GM12878 (cell line): Measurements from ENCODE around the gene SCUBE3. TPM values are rescaled to one million over a fixed set of nuclear protein-coding genes. Genes with fewer than 3 reads are reported as not detected.

Experiments used
- ATAC-seq: fragments of 200-7000 bp; cut with Tn5 transposase; 3 replicates; pipeline ENCODE4 v1.9.1; 2020; ENCODE audit warnings: mild to moderate bottlenecking, moderate library complexity
- BruUV-seq: library from RNA; stranded (reverse); fragments of 400-500 nt; replicated peaks from 2 replicates; lab custom pipeline; 2021; lab: Mats Ljungman, UMichigan
- CTCF ChIA-PET: fragments of 300-600 bp; sonication (Branson Sonifier 250); formaldehyde crosslinking; extraction: SDS; loops from one replicate; lab custom pipeline; 2021; ENCODE audit warnings: inconsistent platforms; lab: Yijun Ruan, JAX
- POLR2A ChIA-PET: fragments of 350-600 bp; formaldehyde crosslinking; extraction: SDS; loops from one replicate; lab custom pipeline; 2021; ENCODE audit warnings: inconsistent platforms; lab: Charles Lee
- RAD21 ChIA-PET: fragments of 300-600 bp; sonication (Branson Sonifier 250); formaldehyde crosslinking; loops from one replicate; lab custom pipeline; 2023; ENCODE audit warnings: antibody characterized with exemption; ENCODE audit not compliant: unreplicated experiment; lab: Charles Lee
- SMC1A ChIA-PET: fragments of 300-600 bp; sonication (Branson Sonifier 250); formaldehyde crosslinking; loops from one replicate; lab custom pipeline; 2023; ENCODE audit not compliant: unreplicated experiment, uncharacterized antibody; lab: Charles Lee
- DNase-seq: peaks from one replicate; pipeline ENCODE4 v3.0.0-alpha.2; 2011; ENCODE audit warnings: low read depth, low spot score
- FAIRE-seq: peaks from 3 replicates; lab custom pipeline; 2011; peaks lifted over from hg19 to GRCh38; lab: Jason Lieb, UNC
- H2AFZ ChIP-seq: 2 replicates; pipeline ENCODE4 v1.6.0; 2011; ENCODE audit warnings: low read depth, low read length, control low read depth; ENCODE audit not compliant: control insufficient read depth
- H3K27ac ChIP-seq: 2 replicates; pipeline ENCODE4 v1.5.1; 2011; ENCODE audit warnings: control low read depth; ENCODE audit not compliant: control insufficient read depth, insufficient read depth
- H3K27me3 ChIP-seq, 2 experiments: replicated peaks in 1 of 2; 2 replicates each; pipeline versions ENCODE4 v1.6.0 to v1.6.1; 2011; ENCODE audit warnings: low read length in 1 of 2; ENCODE audit not compliant: control insufficient read depth in 2 of 2, insufficient read depth in 2 of 2
- H3K36me3 ChIP-seq, 2 experiments: 2 replicates each; pipeline ENCODE4 v1.5.1; 2011; ENCODE audit warnings: low read length in 1 of 2; ENCODE audit not compliant: control insufficient read depth in 2 of 2, insufficient read depth in 2 of 2
- H3K4me1 ChIP-seq: 2 replicates; pipeline ENCODE4 v1.6.1; 2011; ENCODE audit warnings: mild to moderate bottlenecking, low read length, moderate library complexity, mixed read lengths; ENCODE audit not compliant: control insufficient read depth, insufficient read depth
- H3K4me2 ChIP-seq: 2 replicates; pipeline ENCODE4 v1.6.0; 2011; ENCODE audit warnings: control low read depth; ENCODE audit not compliant: control insufficient read depth, insufficient read depth
- H3K4me3 ChIP-seq: fragments of 200-600 bp; sonication (generic); 2 replicates; pipeline ENCODE4 v1.5.1; 2016
- H3K79me2 ChIP-seq: 2 replicates; pipeline ENCODE4 v1.6.0; 2011; ENCODE audit warnings: low read length; ENCODE audit not compliant: control insufficient read depth, insufficient read depth
- H3K9ac ChIP-seq: 2 replicates; pipeline ENCODE4 v1.8.0; 2011; ENCODE audit warnings: low read length, control low read depth, mixed read lengths; ENCODE audit not compliant: control insufficient read depth, insufficient read depth
- H3K9me3 ChIP-seq: replicated peaks from 3 replicates; pipeline ENCODE4 v1.5.1; 2011; ENCODE audit warnings: mild to moderate bottlenecking, low read length; ENCODE audit not compliant: control insufficient read depth, insufficient read depth
- H4K20me1 ChIP-seq: 2 replicates; pipeline ENCODE4 v1.6.0; 2011; ENCODE audit not compliant: control insufficient read depth, insufficient read depth
- BACH1 ChIP-seq: fragments of 450-650 bp; IDR thresholded peaks from 2 replicates; pipeline ENCODE4 v1.6.1; 2017; ENCODE audit warnings: mild to moderate bottlenecking, borderline replicate concordance
- CBFB ChIP-seq: IDR thresholded peaks from 2 replicates; pipeline ENCODE4 v1.6.1; 2016; ENCODE audit warnings: antibody characterized with exemption, low read depth
- CHD4 ChIP-seq: fragments of 200-600 bp; sonication (generic); IDR thresholded peaks from 2 replicates; pipeline ENCODE4 v1.6.1; 2016; ENCODE audit warnings: mild to moderate bottlenecking
- EZH2 ChIP-seq: IDR thresholded peaks from 2 replicates; pipeline ENCODE4 v1.6.1; 2012; ENCODE audit warnings: low read depth, mild to moderate bottlenecking, control low read depth, inconsistent platforms, low read length, borderline replicate concordance; ENCODE audit not compliant: control insufficient read depth
- FOXK2 ChIP-seq: fragments of 450-650 bp; IDR thresholded peaks from 2 replicates; pipeline ENCODE4 v1.6.1; 2017; ENCODE audit warnings: mild to moderate bottlenecking, moderate library complexity
- IRF4 ChIP-seq: IDR thresholded peaks from 2 replicates; pipeline ENCODE4 v1.6.1; 2011; ENCODE audit warnings: low read depth, low read length
- PAX5 ChIP-seq: IDR thresholded peaks from 2 replicates; pipeline ENCODE4 v1.6.1; 2011; ENCODE audit warnings: low read depth, low read length, borderline replicate concordance
- RAD21 ChIP-seq: IDR thresholded peaks from 2 replicates; pipeline ENCODE4 v1.6.1; 2011; ENCODE audit warnings: mild to moderate bottlenecking, low read depth, low read length, moderate library complexity; ENCODE audit not compliant: insufficient read depth
- RELA ChIP-seq: fragments of 450-650 bp; IDR thresholded peaks from 2 replicates; pipeline ENCODE4 v1.8.0; 2014; ENCODE audit warnings: borderline replicate concordance; ENCODE audit not compliant: partially characterized antibody
- SMC3 ChIP-seq: IDR thresholded peaks from 2 replicates; pipeline ENCODE4 v1.6.1; 2011; ENCODE audit warnings: low read length, improper control_type of control experiment, borderline replicate concordance
- YY1 ChIP-seq: IDR thresholded peaks from 2 replicates; pipeline ENCODE4 v1.6.1; 2011; ENCODE audit warnings: low read depth, mild to moderate bottlenecking, low read length
- WGBS: methylation state at CpG from one replicate; pipeline ENCODE4 v1.1.6; 2016; ENCODE audit warnings: low lambda C conversion rate; ENCODE audit not compliant: insufficient replicate concordance, insufficient coverage; ENCODE audit errors: missing lambda C conversion rate; 5-methylcytosine and 5-hydroxymethylcytosine counted together
- in situ Hi-C: fragments of 300-500 bp; cut with MboI; formaldehyde crosslinking; loops from 9 replicates; pipeline ENCODE4 v1.14.3; 2018; ENCODE audit warnings: mixed read lengths
- intact Hi-C: fragments of 100-400 bp; cut with micrococcal nuclease; formaldehyde crosslinking; loops from one replicate; pipeline ENCODE4 v1.14.2; 2022; ENCODE audit not compliant: unreplicated experiment
- polyA plus RNA-seq, 11 experiments: library from polyadenylated mRNA; depleted of rRNA in 4 of 11; unstranded in 6 of 11; stranded (reverse) in 5 of 11; fragments of >200 nt; fragmentation: Nextera tagmentation in 4 of 11; fragmentation: Illumina TruSeq in 1 of 11; extraction: Ambion mirVana in 4 of 11; extraction: Trizol in 1 of 11; gene quantifications; 1 replicate in 1 of 11; 2 replicates in 10 of 11; pipeline versions ENCODE4 v1.2.1 to v1.2.3, GENCODE V29; 2011 to 2016; ENCODE audit warnings: inconsistent platforms in 2 of 11, missing spikeins in 2 of 11, low read depth in 1 of 11
- total RNA-seq, 4 experiments: library from RNA; depleted of rRNA in 3 of 4; stranded (reverse); fragments of >200 nt in 3 of 4; fragmentation: Illumina TruSeq in 1 of 4; extraction: Trizol in 1 of 4; gene quantifications; 2 replicates each; pipeline versions ENCODE4 v1.2.1 to v1.2.3, GENCODE V29; 2013 to 2021
- TF ChIP-seq, protein P1 (sequence below), 3 experiments: IDR thresholded peaks in 2 of 3; conservative IDR thresholded peaks in 1 of 3; 2 replicates each; pipeline ENCODE4 v1.5.1; 2011; ENCODE audit warnings: low read depth in 3 of 3, low read length in 3 of 3, mild to moderate bottlenecking in 3 of 3, control low read depth in 2 of 3, moderate library complexity in 2 of 3, inconsistent platforms in 1 of 3, mixed read lengths in 1 of 3; ENCODE audit not compliant: control insufficient read depth in 2 of 3, insufficient read depth in 1 of 3; ENCODE audit errors: extremely low read depth in 1 of 3

Gene SCUBE3
- total and polyA plus RNA-seq, 10 of the 15 experiments (the other 5 are each of a cell fraction or from before 2014, with no cell fraction given) = under 0.01 to 0.20 (median 0.07) TPM; not detected in 4

DNA sequence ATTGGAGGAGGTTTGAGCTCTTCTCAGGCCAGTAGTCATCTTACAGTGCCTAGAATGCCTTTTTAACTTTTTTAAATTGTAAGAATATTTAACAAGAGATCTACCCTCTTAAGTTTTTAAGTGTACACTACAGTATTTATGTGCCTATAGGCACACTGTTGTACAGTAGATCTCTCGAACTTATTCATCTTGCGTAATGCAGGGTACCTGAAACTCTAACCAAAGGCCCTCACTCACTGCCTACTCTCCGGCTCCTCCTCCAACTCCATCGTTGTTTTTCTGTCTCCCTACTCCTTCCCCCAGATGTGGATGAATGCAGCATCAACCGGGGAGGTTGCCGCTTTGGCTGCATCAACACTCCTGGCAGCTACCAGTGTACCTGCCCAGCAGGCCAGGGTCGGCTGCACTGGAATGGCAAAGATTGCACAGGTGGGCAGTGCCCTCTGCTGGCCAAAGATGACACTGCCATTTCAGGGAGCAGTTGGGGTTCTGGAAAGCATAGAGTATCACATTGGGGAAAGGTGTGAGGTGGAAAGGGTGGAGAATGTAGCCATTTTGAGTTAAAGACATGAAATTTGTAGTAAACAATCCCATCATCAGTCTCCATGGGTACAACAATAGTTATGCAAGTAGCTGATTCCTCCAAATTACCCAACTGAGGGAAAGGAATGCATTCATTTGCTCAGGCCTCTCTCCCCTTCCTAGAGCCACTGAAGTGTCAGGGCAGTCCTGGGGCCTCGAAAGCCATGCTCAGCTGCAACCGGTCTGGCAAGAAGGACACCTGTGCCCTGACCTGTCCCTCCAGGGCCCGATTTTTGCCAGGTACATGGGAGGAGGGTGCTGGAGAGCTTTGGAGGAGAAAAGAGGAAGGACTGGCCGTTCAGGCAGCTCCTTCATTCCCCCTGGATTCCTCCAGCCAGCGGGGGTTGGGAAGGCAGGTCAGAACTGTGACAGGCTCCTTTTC lies 27.4 kb downstream of the SCUBE3 start:
- TF ChIP-seq RELA = peak; percentile 33
- peak; percentile 42; the same call in 1 of the 2 replicates for TF ChIP-seq YY1
- TF ChIP-seq FOXK2 = no peak
- no peak for TF ChIP-seq CBFB
- no peak for TF ChIP-seq BACH1
- TF ChIP-seq EZH2 = no peak
- TF ChIP-seq SMC3 = peak; percentile 75
- TF ChIP-seq RAD21 = peak; percentile 84
- no peak for TF ChIP-seq IRF4
- 0 out of 2 replicates have a peak, but pooled peaks have one; percentile 42 for TF ChIP-seq PAX5
- TF ChIP-seq, protein P1, sequence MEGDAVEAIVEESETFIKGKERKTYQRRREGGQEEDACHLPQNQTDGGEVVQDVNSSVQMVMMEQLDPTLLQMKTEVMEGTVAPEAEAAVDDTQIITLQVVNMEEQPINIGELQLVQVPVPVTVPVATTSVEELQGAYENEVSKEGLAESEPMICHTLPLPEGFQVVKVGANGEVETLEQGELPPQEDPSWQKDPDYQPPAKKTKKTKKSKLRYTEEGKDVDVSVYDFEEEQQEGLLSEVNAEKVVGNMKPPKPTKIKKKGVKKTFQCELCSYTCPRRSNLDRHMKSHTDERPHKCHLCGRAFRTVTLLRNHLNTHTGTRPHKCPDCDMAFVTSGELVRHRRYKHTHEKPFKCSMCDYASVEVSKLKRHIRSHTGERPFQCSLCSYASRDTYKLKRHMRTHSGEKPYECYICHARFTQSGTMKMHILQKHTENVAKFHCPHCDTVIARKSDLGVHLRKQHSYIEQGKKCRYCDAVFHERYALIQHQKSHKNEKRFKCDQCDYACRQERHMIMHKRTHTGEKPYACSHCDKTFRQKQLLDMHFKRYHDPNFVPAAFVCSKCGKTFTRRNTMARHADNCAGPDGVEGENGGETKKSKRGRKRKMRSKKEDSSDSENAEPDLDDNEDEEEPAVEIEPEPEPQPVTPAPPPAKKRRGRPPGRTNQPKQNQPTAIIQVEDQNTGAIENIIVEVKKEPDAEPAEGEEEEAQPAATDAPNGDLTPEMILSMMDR (IDR thresholded peaks at IDR 0.05 in 2 of 3, conservative IDR thresholded peaks at IDR 0.05 in 1 of 3; ENCODE audit: control insufficient read depth in 2 of 3, extremely low read depth in 1 of 3, insufficient read depth in 1 of 3, low read depth in 3 of 3, low read length in 3 of 3) = peak; percentile 94 to 99 (median 95)
- no peak for TF ChIP-seq CHD4
- no peak for DNase-seq
- H3K9ac ChIP-seq = no peak overlapping the region
- ChIA-PET POLR2A (no interaction called here), CTCF (interaction anchor here (0.6 to 4.2 kb wide), 46 partner anchors 8 to 826 kb away, joined by 3 to 52 read pairs (median 4); no protein-coding TSS in a partner anchor), RAD21 (interaction anchor here (0.6 to 2.7 kb wide), 11 partner anchors 10 to 352 kb away, joined by 3 to 13 read pairs (median 5); partner anchors contain the start of genes ANKS1A and DEF6), SMC1A (interaction anchor here (0.7 to 2.5 kb wide), 10 partner anchors 9 to 781 kb away, joined by 3 to 16 read pairs (median 6); no protein-coding TSS in a partner anchor)
- no peaks in the 10 kb centered on the region for H3K79me2 ChIP-seq
- H3K27ac ChIP-seq = no peak overlapping the region
- peak; percentile 99 for ATAC-seq
- H4K20me1 ChIP-seq = peaks cover 4% of the 10 kb centered on the region; the same call in 1 of the 2 replicates
- peak; percentile 85 for FAIRE-seq
- no peak overlapping the region for H3K4me2 ChIP-seq
- H3K4me1 ChIP-seq = no peaks in the 10 kb centered on the region
- H3K4me3 ChIP-seq = no peak overlapping the region
- in situ Hi-C loops (no loop called here), intact Hi-C loops (loop anchor here (1.0 to 5.0 kb wide), 4 partner anchors 34 to 255 kb away; partner anchors contain the start of gene TCP11)
- WGBS = 33% methylated on average over 12 of the region's 12 CpGs
- H2AFZ ChIP-seq = no peak overlapping the region
- no peaks in the 10 kb centered on the region for H3K9me3 ChIP-seq
- BruUV-seq = no TSS peak
- no peaks in the 10 kb centered on the region for H3K36me3 ChIP-seq
- H3K27me3 ChIP-seq = no peaks in the 10 kb centered on the region
